Measurements from ENCODE around the gene DPY30.
A peak's percentile ranks its signal among the peaks of the same experiment; 100 is the strongest.
"Not testable (repeated sequence)": the region's sequence is repeated elsewhere in the genome, so short reads cannot be mapped to it uniquely, and the experiment has no call there.

DPY30 gene

GRCh38 chr2:32039447-32040219 lies at the start of gene DPY30:
TSS of gene DPY30 (minus strand) at chr2:32039805. CDS start at chr2:32039456, 349 bp downstream.
- peak; percentile 81 to 87 (median 84) for DNase-seq (ENCODE audit: low read depth in 2 of 3, low spot score in 1 of 3)

GRCh38 chr2:32074134-32074506 lies 34.5 kb upstream of the DPY30 start:
- DNase-seq (ENCODE audit: low read depth in 2 of 3, low spot score in 1 of 3), result no peak

GRCh38 chr2:32067549-32067948 lies 27.9 kb upstream of the DPY30 start:
- DNase-seq (ENCODE audit: low read depth in 2 of 3, low spot score in 1 of 3), result no peak

- no peak for DNase-seq (ENCODE audit: low read depth in 2 of 3, low spot score in 1 of 3)
These were observed 25.1 kb upstream of the DPY30 start for GRCh38 chr2:32064713-32065112.

- DNase-seq (ENCODE audit: low read depth in 2 of 3, low spot score in 1 of 3), result peak; percentile 3 to 16 (median 4)
These were observed 24.5 kb upstream of the DPY30 start for GRCh38 chr2:32064021-32064601.

- peak; percentile 93 to 98 (median 93) for DNase-seq (ENCODE audit: low read depth in 2 of 3, low spot score in 1 of 3)
These were observed 23.9 kb upstream of the DPY30 start, which contains the start of gene SPAST for GRCh38 chr2:32063310-32064020. TSS of gene SPAST (plus strand) at chr2:32063556. CDS start at chr2:32063832, 276 bp downstream.

- DNase-seq (ENCODE audit: low read depth in 2 of 3, low spot score in 1 of 3), result no peak
These were observed 22.6 kb upstream of the DPY30 start for GRCh38 chr2:32061973-32062861.

- no peak for DNase-seq (ENCODE audit: low read depth in 2 of 3, low spot score in 1 of 3)
These were observed 21.8 kb upstream of the DPY30 start for GRCh38 chr2:32061430-32061829.

- DNase-seq (ENCODE audit: low read depth in 2 of 3, low spot score in 1 of 3), result no peak
These were observed 20.7 kb upstream of the DPY30 start for GRCh38 chr2:32060266-32060665.

GRCh38 chr2:32058130-32058529 lies 18.5 kb upstream of the DPY30 start:
- DNase-seq (ENCODE audit: low read depth in 2 of 3, low spot score in 1 of 3), result no peak

- DNase-seq (ENCODE audit: low read depth in 2 of 3, low spot score in 1 of 3), result not testable (repeated sequence)
These were observed 15.0 kb upstream of the DPY30 start for GRCh38 chr2:32054583-32054982.

- no peak for DNase-seq (ENCODE audit: low read depth in 2 of 3, low spot score in 1 of 3)
These were observed 12.3 kb upstream of the DPY30 start for GRCh38 chr2:32051836-32052439.

GRCh38 chr2:32043561-32043960 lies 4.0 kb upstream of the DPY30 start:
- DNase-seq (ENCODE audit: low read depth in 2 of 3, low spot score in 1 of 3), result no peak

GRCh38 chr2:32034198-32034887 lies 5.3 kb downstream of the DPY30 start:
- not testable (repeated sequence) for DNase-seq (ENCODE audit: low read depth in 2 of 3, low spot score in 1 of 3)

- DNase-seq (ENCODE audit: low read depth in 2 of 3, low spot score in 1 of 3), result not testable (repeated sequence)
These were observed 20.7 kb downstream of the DPY30 start for GRCh38 chr2:32018789-32019482.

- DNase-seq (ENCODE audit: low read depth in 2 of 3, low spot score in 1 of 3), result no peak
These were observed 26.7 kb downstream of the DPY30 start for GRCh38 chr2:32012872-32013271.

- DNase-seq (ENCODE audit: low read depth in 2 of 3, low spot score in 1 of 3), result no peak
These were observed 28.1 kb downstream of the DPY30 start for GRCh38 chr2:32011485-32011960.

GRCh38 chr2:32010670-32011484 lies 28.7 kb downstream of the DPY30 start, which contains the start of gene MEMO1:
TSS of gene MEMO1 (minus strand) at chr2:32011008. CDS start at chr2:32010247, 761 bp downstream.
- DNase-seq (ENCODE audit: low read depth in 2 of 3, low spot score in 1 of 3), result peak; percentile 87 to 93 (median 90)
